K562 (cell line): ENCODE results near the gene PTPRG.

Experiments
- TAF1 ChIP-seq: IDR thresholded peaks from 2 replicates; pipeline ENCODE4 v1.6.1; 2011; ENCODE audit warnings: mild to moderate bottlenecking, low read length, moderate library complexity; ENCODE audit not compliant: insufficient read depth, control insufficient read depth, severe bottlenecking; ENCODE audit errors: extremely low read depth
- TBL1XR1 ChIP-seq, 2 experiments: IDR thresholded peaks; 2 replicates each; pipeline ENCODE4 v1.6.1; 2012; ENCODE audit warnings: improper control_type of control experiment in 2 of 2, low read length in 2 of 2, mild to moderate bottlenecking in 1 of 2

DNA sequence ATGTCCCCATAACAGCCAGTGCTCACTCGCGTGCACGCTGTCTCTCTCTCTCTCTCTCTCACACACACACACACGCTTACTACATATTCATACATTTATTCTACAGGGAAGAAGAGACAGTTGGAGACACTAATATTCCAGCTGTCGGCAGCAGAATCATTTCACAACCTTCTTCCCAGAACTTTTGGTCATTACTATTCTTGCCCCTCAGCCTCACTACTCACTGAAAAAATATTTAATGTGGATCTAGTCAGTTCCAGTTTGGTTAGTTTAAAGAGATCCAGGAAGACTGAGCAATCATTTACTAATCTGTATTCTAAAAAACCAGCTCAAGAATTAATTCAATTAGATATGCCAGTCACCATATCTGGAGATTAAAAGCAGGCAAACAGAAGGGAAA is 394.9 kb downstream of the PTPRG start:
- TF ChIP-seq TBL1XR1 (IDR thresholded peaks at IDR 0.05; ENCODE audit: low read length in 2 of 2) = no peak
- TF ChIP-seq TAF1 = no peak
